Stimulated activated CD4-positive, alpha-beta T cell treated with anti-CD3 and anti-CD28 coated beads, Interleukin-4, amount 100 ng/mL, for 48 hours (primary cell): ENCODE measurements around the gene SDK2.

ENCODE experiments used
- DNase-seq, 2 donors: peaks; one replicate each; pipeline ENCODE4 v3.0.0-alpha.2; 2020; ENCODE audit warnings: low read depth in 2 of 2

Gene SDK2

GRCh38 chr17:73390221-73390620 is 254.0 kb downstream of the SDK2 start:
- no peak for DNase-seq

DNA sequence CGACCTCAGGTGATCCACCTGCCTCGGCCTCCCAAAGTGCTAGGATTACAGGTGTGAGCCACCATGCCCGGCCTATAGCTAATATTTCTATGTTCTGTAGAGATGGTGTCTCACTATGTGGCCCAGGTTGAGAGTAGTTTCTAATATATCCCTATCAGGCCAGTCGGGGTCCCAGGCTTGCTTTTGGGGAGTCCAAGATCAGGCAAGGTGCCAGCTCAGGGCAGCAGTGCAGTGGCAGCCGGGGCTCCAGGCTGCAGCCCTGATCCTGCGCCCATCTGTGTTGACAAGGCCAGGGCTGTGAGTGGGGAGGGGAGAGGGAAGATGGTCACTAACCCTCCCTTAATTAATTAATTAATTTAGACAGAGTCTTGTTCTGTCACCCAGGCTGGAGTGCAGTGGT is 254.8 kb downstream of the SDK2 start:
- no peak for DNase-seq

- no peak for DNase-seq
Observed at GRCh38 chr17:73388578-73388905, 255.7 kb downstream of the SDK2 start.

- no peak for DNase-seq
Observed at GRCh38 chr17:73387746-73388577, 256.3 kb downstream of the SDK2 start.

DNA sequence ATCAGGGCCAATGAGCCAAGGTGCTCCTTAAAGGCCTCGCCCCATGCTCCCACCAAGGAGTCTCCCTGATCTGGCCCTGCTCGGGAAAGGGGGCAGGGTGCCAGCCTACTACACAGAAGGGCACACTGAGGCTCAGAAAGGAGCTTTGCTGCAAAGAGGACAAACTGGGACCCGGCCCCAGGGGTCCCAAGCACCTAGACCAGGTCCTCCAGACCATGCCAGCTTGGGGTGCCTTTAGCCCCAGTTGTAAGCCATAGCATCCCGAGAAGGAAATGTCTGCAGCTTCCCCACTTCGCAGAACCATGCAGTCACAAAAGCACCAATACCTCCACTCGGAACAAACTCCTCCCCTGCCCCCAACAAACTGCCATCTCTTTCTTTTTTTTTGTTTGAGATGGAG is 257.7 kb downstream of the SDK2 start:
- DNase-seq = no peak

DNA sequence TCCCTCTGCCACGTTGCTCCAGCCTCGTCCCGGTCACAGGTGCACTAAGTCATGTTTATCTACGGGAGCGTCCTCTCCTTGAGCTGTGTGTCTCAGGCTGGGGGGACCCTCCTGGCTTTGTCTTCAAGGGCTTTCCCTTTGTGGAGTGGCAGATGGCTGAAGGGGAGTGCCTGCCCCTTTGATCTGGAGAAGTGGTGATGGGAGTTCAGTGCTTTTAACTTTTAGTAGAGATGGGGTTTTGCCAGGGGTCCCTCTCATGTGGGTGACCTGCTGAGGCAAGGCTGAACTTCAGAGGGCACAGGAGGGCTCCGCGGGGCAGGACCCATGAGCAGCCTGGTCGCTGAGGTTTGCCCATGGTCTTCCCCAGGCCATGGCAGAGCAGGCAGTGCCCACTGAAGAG is 259.3 kb downstream of the SDK2 start:
- DNase-seq = no peak

DNA sequence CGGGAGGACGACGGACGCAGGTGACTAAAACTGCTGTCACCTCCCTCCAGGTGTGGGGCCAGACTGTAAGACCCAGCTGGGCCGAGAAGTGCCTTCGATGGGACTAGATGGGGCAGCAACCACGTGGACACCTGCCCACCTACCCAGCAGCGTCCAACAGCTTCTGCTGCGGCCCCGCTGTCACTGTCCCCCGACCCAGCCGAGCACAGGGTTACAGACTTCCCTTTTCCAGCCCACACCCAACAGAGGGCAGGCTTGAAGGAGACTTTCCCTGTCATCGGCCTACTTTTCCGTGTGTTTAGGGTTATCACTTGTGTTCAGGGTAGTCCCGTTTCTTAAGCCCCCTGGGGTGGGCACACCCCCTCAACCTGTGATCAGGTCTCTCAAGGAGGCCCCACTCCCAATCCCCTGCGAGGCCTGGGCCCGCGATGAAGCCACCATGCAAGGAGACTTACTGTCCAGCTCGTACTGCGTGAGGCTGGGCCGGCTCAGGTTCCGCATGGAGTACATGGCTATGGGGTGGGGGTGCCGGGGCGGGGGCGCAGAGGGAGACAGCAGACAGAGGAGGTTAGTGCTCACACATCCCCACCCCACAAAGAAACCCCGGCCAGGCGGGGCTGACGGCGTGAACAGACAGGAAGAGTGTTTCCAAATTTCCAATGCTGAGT is 263.7 kb downstream of the SDK2 start:
- no peak for DNase-seq

DNA sequence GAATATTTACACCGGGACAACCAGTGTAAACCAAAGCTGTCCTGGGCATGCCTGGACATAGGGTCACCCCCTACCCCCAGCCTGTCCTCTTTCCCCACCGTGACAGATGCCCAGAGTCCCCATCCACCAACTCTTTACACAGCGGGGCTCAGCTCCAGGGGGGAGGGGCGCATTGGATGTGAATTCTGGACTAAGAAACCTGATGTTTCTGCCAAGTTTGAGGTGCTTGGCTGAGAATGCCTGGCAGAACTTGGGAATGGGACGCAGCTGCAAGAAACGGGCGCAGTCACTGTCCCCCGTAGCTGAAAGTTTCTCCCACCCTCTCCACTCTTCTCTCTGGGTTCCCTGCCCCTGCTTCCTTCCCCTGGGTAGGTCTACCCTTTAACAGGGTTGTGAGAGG is 264.4 kb downstream of the SDK2 start:
- DNase-seq = no peak

DNA sequence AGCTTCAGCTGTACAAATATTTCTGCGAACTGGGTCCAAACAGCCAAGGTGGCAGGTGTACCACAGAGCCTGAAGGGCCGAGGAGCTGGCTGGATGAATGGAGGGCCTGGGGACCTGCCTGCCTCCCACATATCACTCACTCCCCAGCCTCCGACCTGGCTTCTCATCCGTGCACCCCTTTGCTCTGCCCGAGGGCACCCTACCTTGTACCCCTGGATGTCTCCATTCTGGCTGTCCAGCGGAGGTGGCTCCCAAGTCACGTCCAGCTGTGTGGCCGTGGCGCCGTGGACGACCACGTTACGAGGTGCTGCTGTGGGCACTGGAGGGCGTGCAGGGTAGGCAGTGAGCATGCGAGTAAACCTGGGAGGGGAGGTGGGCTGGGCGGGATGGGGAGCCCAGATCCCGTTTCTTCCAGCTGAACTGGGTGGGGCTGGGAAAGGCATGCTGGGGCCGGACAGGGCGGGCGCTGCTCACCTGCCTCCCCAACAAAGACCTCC is 265.2 kb downstream of the SDK2 start:
- DNase-seq = no peak

- no peak for DNase-seq
Observed at GRCh38 chr17:73376636-73377035, 267.6 kb downstream of the SDK2 start.

DNA sequence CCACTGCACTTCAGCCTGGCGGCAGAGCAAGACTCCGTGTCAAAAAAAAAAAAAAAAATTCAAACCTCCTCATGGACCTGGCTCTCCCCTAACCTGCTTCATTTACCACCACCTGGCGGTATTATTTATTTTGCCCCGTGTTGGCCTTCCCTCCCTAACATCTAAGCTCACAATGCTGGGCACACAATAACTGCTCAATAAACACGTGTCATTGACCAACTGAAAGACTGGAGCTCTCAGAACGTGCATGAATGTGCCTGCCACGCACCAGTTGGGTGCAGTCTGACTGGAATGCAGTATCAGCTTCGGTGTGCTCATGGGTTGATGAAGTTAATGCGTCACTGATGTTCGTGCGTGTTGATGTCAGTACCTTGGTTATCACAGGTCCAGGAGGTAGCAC is 268.1 kb downstream of the SDK2 start:
- DNase-seq = no peak

DNA sequence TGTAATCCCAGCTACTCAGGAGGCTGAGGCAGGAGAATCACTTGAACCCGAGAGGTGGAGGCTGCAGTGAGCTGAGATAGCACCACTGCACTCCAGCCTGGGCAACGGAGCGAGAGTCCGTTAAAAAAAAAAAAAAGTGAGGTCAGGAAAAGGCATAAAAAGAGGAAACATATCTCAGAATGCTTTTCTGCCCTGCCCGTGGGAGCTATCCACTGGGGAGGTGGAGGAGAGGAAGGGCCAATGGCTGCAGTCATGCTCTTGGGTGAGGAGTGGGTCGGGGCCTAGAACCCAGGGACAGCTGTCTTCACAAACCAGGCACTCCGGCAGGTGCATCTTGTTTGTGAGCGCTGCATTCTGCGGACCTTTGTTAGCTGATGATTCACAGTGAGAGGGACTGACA is 272.4 kb downstream of the SDK2 start:
- no peak for DNase-seq

DNA sequence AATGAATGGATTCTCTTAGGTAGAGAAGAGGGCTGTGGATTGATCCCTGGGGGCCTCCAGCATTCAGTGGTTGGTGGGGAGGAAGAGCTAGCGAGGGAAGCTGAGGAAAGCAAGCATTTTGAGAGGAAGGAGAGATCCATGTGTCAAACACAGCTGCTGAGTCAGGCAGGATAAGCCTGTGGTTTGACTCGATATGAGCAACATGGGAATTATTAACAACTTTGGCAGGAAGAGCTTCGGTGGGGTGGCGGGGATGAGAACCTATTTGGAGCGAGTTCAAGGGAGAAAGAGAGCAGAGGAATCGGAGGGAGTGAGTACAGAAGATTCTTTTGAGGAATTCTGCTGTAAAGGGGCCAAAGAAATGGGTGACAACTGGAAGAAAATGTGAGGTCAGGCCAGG is 273.0 kb downstream of the SDK2 start:
- no peak for DNase-seq

- DNase-seq = peak; percentile 62 to 83
Observed at GRCh38 chr17:73369817-73370490, 274.3 kb downstream of the SDK2 start.

GRCh38 chr17:73369111-73369521 is 275.1 kb downstream of the SDK2 start:
- no peak for DNase-seq

DNA sequence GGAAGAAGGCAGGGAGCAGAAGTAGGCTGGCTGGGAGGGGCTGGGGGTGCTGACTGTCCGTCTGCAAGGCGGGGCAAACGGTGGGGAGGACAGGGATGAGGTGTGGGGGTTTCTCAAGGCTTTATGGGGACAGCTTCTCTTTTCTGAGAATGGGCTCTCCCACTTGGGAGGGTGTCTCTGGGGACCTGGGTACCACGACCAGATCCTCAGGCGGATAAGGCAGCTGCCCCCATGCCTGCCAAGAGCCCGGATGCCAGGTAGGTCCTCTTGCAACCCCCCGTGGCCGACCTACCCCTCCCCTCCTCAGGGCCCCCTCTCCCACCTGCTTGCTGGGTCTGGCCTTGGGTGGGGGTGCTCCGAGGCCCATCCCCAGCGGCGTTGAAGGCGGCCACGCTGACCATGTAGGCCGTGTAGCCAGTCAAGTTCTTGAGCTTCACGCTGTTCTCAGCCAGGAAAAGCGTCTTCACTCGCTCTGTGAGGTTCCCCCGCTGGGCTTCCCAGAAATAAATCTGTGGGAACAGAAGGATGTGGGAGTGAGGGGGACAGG is 276.1 kb downstream of the SDK2 start:
- DNase-seq = no peak

DNA sequence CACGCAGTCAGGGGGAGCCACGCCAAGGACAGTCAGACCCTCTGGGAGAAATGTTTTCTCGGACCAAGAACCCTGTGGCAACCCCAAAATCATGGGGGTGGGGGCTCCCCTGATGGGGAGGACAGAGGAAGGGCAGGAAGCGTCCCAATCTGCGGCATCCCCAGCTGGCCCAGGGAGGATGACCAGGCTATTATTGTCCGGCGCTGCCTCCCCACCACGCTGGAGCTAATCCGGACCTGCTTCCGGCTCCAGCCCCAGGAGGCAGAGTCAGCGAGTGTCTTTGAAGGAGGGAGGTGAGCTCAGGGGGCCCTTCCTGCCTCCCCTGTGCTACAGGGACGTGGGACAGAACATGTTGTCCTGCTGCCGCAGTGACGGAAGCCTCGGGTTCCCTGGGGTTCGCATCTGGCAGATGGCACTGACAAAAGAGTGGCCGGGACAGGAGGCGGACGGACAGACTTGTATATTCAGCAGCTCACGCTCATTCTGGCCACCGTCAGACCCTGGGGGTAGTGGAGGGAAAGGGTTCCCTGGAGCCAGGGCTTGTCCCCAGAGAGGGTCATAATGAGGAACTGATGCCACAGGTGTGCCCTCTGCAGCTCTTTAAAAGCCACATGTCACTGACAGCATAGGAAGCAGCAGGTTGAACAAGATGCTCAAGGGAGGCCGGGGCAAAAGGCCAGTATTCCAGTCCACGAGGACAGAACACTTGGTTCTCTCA is 278.2 kb downstream of the SDK2 start:
- no peak for DNase-seq

DNA sequence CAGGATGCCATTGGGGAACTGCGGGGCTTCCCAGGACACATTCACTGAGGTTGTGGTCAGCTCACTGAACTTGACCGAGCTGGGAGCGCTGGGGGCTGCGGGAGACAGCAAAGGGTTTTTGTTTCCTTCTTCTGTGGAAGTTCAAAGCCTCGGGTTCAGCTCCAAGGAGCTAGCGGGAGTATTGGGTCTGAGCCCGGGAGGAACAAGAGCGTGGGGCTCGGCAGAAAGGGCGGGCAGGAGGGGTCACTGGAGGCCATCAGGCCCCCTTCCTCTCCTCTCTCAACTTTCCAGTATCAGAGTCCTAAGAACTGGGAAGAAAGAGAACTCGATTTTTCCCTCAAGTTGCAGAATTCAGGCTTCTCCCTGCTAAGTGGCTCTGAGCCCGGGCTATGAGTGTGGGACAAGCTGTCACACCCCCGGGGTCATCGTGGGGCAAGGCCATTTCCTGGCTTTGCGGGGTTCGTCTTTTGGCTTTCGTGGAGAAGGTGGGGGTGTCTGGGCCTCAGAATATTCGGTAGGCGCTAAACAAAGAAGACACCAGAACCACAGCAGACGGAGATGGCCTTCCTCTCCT is 278.9 kb downstream of the SDK2 start:
- no peak for DNase-seq

- no peak for DNase-seq
Observed at GRCh38 chr17:73364155-73364522, 280.1 kb downstream of the SDK2 start.

GRCh38 chr17:73363442-73364154 is 280.6 kb downstream of the SDK2 start:
- no peak for DNase-seq

DNA sequence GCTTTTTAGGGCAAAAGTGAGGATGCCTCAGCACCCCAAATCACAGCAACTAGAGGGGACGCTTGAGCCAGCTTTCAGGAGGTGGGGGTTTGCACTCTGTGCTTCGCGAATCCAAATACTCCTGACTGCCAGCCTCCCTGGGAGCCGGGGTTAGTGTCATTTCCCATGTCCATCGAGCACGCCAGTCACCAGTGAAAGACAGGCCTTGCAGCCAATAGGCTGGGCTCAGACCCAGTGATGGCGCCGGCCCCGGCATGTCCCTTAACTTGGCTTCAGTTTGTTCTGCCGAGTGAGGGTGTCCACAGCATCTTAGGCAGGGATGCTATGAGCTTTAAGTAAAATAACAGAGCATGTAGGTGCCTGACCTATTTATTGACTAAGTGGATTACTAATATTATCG is 281.5 kb downstream of the SDK2 start:
- DNase-seq = no peak
